ENCODE results near the gene TP53BP1.
A peak's percentile ranks its signal among the peaks of the same experiment; 100 is the strongest.
"Not testable (repeated sequence)": the region's sequence is repeated elsewhere in the genome, so short reads cannot be mapped to it uniquely, and the experiment has no call there.

The TP53BP1 gene

GRCh38 chr15:43423793-43424192, 69.2 kb downstream of the TP53BP1 start:
- DNase-seq (ENCODE audit: low read depth in 3 of 3, low spot score in 1 of 3): no peak

- no peak for DNase-seq (ENCODE audit: low read depth in 3 of 3, low spot score in 1 of 3)
Measured at GRCh38 chr15:43420876-43421275, 72.1 kb downstream of the TP53BP1 start.

GRCh38 chr15:43420435-43420834, 72.5 kb downstream of the TP53BP1 start:
- no peak for DNase-seq (ENCODE audit: low read depth in 3 of 3, low spot score in 1 of 3)

- DNase-seq (ENCODE audit: low read depth in 3 of 3, low spot score in 1 of 3): no peak
Measured at GRCh38 chr15:43414196-43414595, 78.8 kb downstream of the TP53BP1 start.

GRCh38 chr15:43412096-43412495, 80.9 kb downstream of the TP53BP1 start:
- no peak for DNase-seq (ENCODE audit: low read depth in 3 of 3, low spot score in 1 of 3)

GRCh38 chr15:43410572-43411214, 82.3 kb downstream of the TP53BP1 start:
- DNase-seq (ENCODE audit: low read depth in 3 of 3, low spot score in 1 of 3): no peak

- DNase-seq (ENCODE audit: low read depth in 3 of 3, low spot score in 1 of 3): no peak
Measured at GRCh38 chr15:43408789-43409188, 84.2 kb downstream of the TP53BP1 start.

GRCh38 chr15:43406808-43407207, 86.1 kb downstream of the TP53BP1 start:
- DNase-seq (ENCODE audit: low read depth in 3 of 3, low spot score in 1 of 3): no peak

GRCh38 chr15:43406189-43406588, 86.8 kb downstream of the TP53BP1 start:
- DNase-seq (ENCODE audit: low read depth in 3 of 3, low spot score in 1 of 3): no peak

GRCh38 chr15:43404130-43404529, 88.8 kb downstream of the TP53BP1 start:
- no peak for DNase-seq (ENCODE audit: low read depth in 3 of 3, low spot score in 1 of 3)

GRCh38 chr15:43403616-43404015, 89.3 kb downstream of the TP53BP1 start:
- no peak for DNase-seq (ENCODE audit: low read depth in 3 of 3, low spot score in 1 of 3)

GRCh38 chr15:43402255-43402654, 90.7 kb downstream of the TP53BP1 start:
- DNase-seq (ENCODE audit: low read depth in 3 of 3, low spot score in 1 of 3): no peak

- DNase-seq (ENCODE audit: low read depth in 3 of 3, low spot score in 1 of 3): not testable (repeated sequence)
Measured at GRCh38 chr15:43393592-43393991, 99.4 kb downstream of the TP53BP1 start.

GRCh38 chr15:43390723-43391122, 102.2 kb downstream of the TP53BP1 start:
- DNase-seq (ENCODE audit: low read depth in 3 of 3, low spot score in 1 of 3): no peak

- DNase-seq (ENCODE audit: low read depth in 3 of 3, low spot score in 1 of 3): no peak
Measured at GRCh38 chr15:43383070-43383469, 109.9 kb downstream of the TP53BP1 start.

GRCh38 chr15:43382310-43382709, 110.6 kb downstream of the TP53BP1 start:
- no peak for DNase-seq (ENCODE audit: low read depth in 3 of 3, low spot score in 1 of 3)

- no peak for DNase-seq (ENCODE audit: low read depth in 3 of 3, low spot score in 1 of 3)
Measured at GRCh38 chr15:43378601-43379000, 114.4 kb downstream of the TP53BP1 start.

GRCh38 chr15:43376017-43376705, 116.8 kb downstream of the TP53BP1 start:
- DNase-seq (ENCODE audit: low read depth in 3 of 3, low spot score in 1 of 3): no peak

- peak; percentile 35 to 63 (median 62) for DNase-seq (ENCODE audit: low read depth in 3 of 3, low spot score in 1 of 3)
Measured at GRCh38 chr15:43370975-43371974, 121.7 kb downstream of the TP53BP1 start, which contains the start of the genes TUBGCP4 and ZSCAN29. TSS of gene TUBGCP4 (plus strand) at chr15:43371101. CDS start at chr15:43371355, 254 bp downstream. TSS of gene ZSCAN29 (minus strand) at chr15:43371043. CDS start at chr15:43369913, 1,130 bp downstream.

- peak in 1 of 3 donors; percentile 5 for DNase-seq (ENCODE audit: low read depth in 3 of 3, low spot score in 1 of 3)
Measured at GRCh38 chr15:43370310-43370974, 122.5 kb downstream of the TP53BP1 start.
